ENCODE results near the gene PRKAG2. TPM values are rescaled to one million over a fixed set of nuclear protein-coding genes. Genes with fewer than 3 reads are reported as not detected.

PRKAG2 gene
- total RNA-seq, 1 experiment from 2014 or later, result 23.9 TPM

DNA sequence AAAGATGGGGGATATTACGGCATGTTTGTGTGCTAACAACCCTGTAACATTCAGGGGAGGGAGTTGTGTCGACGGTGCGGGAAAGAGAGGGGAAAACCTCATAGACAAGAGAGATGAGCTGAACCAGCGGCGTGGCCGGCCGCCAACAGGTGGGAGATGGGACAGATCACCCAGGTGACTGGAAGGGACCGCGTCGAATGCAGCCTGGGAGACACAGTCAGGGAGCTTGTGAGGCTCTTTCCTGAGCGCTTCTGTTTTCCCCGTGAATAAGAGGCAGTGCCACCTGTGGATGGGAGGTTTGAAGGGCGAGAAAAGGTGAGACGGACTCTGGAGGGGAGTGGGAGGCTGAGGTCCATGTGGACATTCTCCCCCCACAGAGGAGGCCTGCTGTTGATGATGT is 9.9 kb upstream of the PRKAG2 start:
- no peak overlapping the region for H3K27ac ChIP-seq (ENCODE audit: low read length)
- intact Hi-C loops (cut with micrococcal nuclease), result loop anchor here (5.0 kb wide), 1 partner anchor 106 kb away; no protein-coding TSS in a partner anchor
- ChIA-PET CTCF (no interaction called here), POLR2A (ENCODE audit: unreplicated experiment) (no interaction called here)
- H3K36me3 ChIP-seq (ENCODE audit: low read depth, low read length), result no peaks in the 10 kb centered on the region
- H3K4me1 ChIP-seq (ENCODE audit: insufficient read depth, low read length), result no peaks in the 10 kb centered on the region
- H3K9me3 ChIP-seq (ENCODE audit: low read length), result no peaks in the 10 kb centered on the region
- no peaks in the 10 kb centered on the region for H3F3A ChIP-seq (ENCODE audit: low read length, unreplicated experiment)
- no peaks in the 10 kb centered on the region for H4K20me1 ChIP-seq (ENCODE audit: low read length)
- H3K4me2 ChIP-seq (ENCODE audit: low read length), result no peak overlapping the region
- no peak for ATAC-seq
- no peaks in the 10 kb centered on the region for H3K79me2 ChIP-seq (ENCODE audit: low read length)
- H2AFZ ChIP-seq (ENCODE audit: low read length), result no peak overlapping the region
- H3K4me3 ChIP-seq (ENCODE audit: low read length), result no peak overlapping the region
- no peak for DNase-seq
- peaks cover 51% of the 10 kb centered on the region for H3K27me3 ChIP-seq (ENCODE audit: low read length)
- no peaks in the 10 kb centered on the region for H3K9me2 ChIP-seq (replicated peaks; ENCODE audit: low read length)
- TF ChIP-seq EZH2 (IDR thresholded peaks at IDR 0.05; ENCODE audit: low read length, unreplicated experiment) (no peak), EZH2phosphoT487 (IDR thresholded peaks at IDR 0.05; ENCODE audit: borderline replicate concordance, low read length) (no peak)
- TF ChIP-seq, protein P1, sequence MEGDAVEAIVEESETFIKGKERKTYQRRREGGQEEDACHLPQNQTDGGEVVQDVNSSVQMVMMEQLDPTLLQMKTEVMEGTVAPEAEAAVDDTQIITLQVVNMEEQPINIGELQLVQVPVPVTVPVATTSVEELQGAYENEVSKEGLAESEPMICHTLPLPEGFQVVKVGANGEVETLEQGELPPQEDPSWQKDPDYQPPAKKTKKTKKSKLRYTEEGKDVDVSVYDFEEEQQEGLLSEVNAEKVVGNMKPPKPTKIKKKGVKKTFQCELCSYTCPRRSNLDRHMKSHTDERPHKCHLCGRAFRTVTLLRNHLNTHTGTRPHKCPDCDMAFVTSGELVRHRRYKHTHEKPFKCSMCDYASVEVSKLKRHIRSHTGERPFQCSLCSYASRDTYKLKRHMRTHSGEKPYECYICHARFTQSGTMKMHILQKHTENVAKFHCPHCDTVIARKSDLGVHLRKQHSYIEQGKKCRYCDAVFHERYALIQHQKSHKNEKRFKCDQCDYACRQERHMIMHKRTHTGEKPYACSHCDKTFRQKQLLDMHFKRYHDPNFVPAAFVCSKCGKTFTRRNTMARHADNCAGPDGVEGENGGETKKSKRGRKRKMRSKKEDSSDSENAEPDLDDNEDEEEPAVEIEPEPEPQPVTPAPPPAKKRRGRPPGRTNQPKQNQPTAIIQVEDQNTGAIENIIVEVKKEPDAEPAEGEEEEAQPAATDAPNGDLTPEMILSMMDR (conservative IDR thresholded peaks at IDR 0.05; ENCODE audit: low read depth, low read length), result no peak
- BruUV-seq (replicated peaks), result no TSS peak
- H3K9ac ChIP-seq (ENCODE audit: low read length), result no peak overlapping the region

DNA sequence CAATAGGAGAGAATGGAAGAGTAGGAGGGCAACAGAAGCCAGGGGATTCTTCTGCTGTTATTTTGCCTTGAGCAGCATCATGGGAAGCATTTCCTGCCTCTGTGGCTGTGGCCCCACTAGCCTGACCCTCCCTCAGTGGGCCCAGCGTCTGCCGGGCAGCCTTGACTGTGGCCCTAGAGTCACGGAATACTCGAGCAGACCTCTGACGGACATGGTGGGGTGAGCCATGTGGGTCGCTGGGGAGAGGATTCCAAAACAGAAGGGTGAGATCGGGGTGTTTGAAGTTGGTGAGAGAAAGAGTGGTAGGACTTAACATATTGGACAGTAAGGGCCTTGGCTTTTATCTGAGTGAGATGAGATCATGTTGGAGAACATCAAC is 8.3 kb upstream of the PRKAG2 start:
- ATAC-seq, result no peak
- H3K9me2 ChIP-seq (replicated peaks; ENCODE audit: low read length), result no peaks in the 10 kb centered on the region
- H4K20me1 ChIP-seq (ENCODE audit: low read length), result no peaks in the 10 kb centered on the region
- BruUV-seq (replicated peaks), result no TSS peak
- POLR2A ChIA-PET (ENCODE audit: unreplicated experiment), result no interaction called here
- no peak overlapping the region for H3K4me2 ChIP-seq (ENCODE audit: low read length)
- no peak for DNase-seq
- no peaks in the 10 kb centered on the region for H3F3A ChIP-seq (ENCODE audit: low read length, unreplicated experiment)
- no peaks in the 10 kb centered on the region for H3K79me2 ChIP-seq (ENCODE audit: low read length)
- CTCF ChIA-PET, result no interaction called here
- no peaks in the 10 kb centered on the region for H3K9me3 ChIP-seq (ENCODE audit: low read length)
- no peak overlapping the region for H3K9ac ChIP-seq (ENCODE audit: low read length)
- H2AFZ ChIP-seq (ENCODE audit: low read length), result no peak overlapping the region
- H3K36me3 ChIP-seq (ENCODE audit: low read depth, low read length), result no peaks in the 10 kb centered on the region
- H3K27me3 ChIP-seq (ENCODE audit: low read length), result peaks cover 39% of the 10 kb centered on the region
- H3K27ac ChIP-seq (ENCODE audit: low read length), result no peak overlapping the region
- intact Hi-C loops (cut with micrococcal nuclease), result loop anchor here (5.0 kb wide), 1 partner anchor 107 kb away; no protein-coding TSS in a partner anchor
- TF ChIP-seq EZH2 (IDR thresholded peaks at IDR 0.05; ENCODE audit: low read length, unreplicated experiment) (no peak), EZH2phosphoT487 (IDR thresholded peaks at IDR 0.05; ENCODE audit: borderline replicate concordance, low read length) (no peak)
- TF ChIP-seq, protein P1 (conservative IDR thresholded peaks at IDR 0.05; ENCODE audit: low read depth, low read length), result no peak
- no peaks in the 10 kb centered on the region for H3K4me1 ChIP-seq (ENCODE audit: insufficient read depth, low read length)
- no peak overlapping the region for H3K4me3 ChIP-seq (ENCODE audit: low read length)

DNA sequence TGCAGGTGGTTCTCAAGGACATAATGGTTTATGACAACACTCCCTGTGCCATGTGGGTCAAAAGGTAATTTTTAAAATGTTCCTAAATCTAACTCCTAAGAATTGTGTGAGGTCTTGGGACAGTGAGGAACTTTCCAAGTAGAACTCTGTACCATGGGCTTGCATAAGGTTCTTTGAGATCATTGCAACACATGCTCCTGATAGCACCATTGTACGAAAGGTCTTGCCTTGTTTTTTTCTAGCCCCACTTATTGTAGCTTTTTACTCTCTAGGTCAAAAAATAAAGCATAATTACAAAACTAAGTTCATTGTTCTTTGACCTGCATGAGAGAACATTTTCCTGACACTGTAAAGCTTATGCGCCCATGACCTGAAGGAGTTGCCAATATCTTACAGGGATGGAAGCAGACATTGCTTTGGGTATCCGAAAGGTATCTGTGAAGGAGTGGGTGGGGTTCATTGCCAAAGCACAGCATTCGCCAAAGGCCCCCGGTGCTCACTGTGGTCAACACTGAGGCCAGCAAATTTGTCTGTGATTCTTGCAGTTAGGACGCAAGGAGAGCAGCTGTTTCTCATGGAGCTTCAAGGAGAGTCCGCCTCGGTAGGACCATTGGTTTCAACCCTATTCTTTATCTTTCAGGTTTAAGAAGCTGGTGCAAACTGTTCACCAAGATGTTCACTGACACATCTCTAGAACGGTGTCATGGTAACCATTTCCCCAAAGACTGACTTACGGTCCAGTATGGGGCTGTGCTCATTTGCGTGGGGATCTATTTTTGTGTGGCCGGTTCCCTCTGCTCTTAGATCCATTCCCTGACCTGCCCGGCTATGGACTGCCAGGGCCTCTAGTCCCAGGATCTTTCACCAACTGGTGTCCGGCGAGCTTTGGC is 7.6 kb upstream of the PRKAG2 start:
- Histone ChIP-seq H3K79me2 (ENCODE audit: low read length) (no peaks in the 10 kb centered on the region), H3K4me2 (ENCODE audit: low read length) (no peak overlapping the region), H3K4me1 (ENCODE audit: insufficient read depth, low read length) (no peaks in the 10 kb centered on the region), H3F3A (ENCODE audit: low read length, unreplicated experiment) (no peaks in the 10 kb centered on the region), H3K27ac (ENCODE audit: low read length) (no peak overlapping the region), H3K9ac (ENCODE audit: low read length) (no peak overlapping the region), H2AFZ (ENCODE audit: low read length) (no peak overlapping the region), H3K36me3 (ENCODE audit: low read depth, low read length) (no peaks in the 10 kb centered on the region), H3K27me3 (ENCODE audit: low read length) (peaks cover 39% of the 10 kb centered on the region), H3K4me3 (ENCODE audit: low read length) (no peak overlapping the region), H3K9me3 (ENCODE audit: low read length) (no peaks in the 10 kb centered on the region), H3K9me2 (replicated peaks; ENCODE audit: low read length) (no peaks in the 10 kb centered on the region), H4K20me1 (ENCODE audit: low read length) (no peaks in the 10 kb centered on the region)
- DNase-seq (no peak), ATAC-seq (no peak)
- ChIA-PET CTCF (no interaction called here), POLR2A (ENCODE audit: unreplicated experiment) (no interaction called here)
- BruUV-seq (replicated peaks), result no TSS peak
- intact Hi-C loops (cut with micrococcal nuclease), result loop anchor here (5.0 kb wide), 1 partner anchor 108 kb away; no protein-coding TSS in a partner anchor
- TF ChIP-seq, protein P1 (conservative IDR thresholded peaks at IDR 0.05; ENCODE audit: low read depth, low read length), result no peak
- TF ChIP-seq EZH2phosphoT487 (IDR thresholded peaks at IDR 0.05; ENCODE audit: borderline replicate concordance, low read length), result no peak
- no peak for TF ChIP-seq EZH2 (IDR thresholded peaks at IDR 0.05; ENCODE audit: low read length, unreplicated experiment)

Data from PC-3 (cell line).